Panc1 (cell line): ENCODE data around the gene USP37. TPM values are rescaled to one million over a fixed set of nuclear protein-coding genes. Genes with fewer than 3 reads are reported as not detected.

ENCODE experiments used
- ATAC-seq: fragments of 200-7000 bp; cut with Tn5 transposase; 2 replicates; pipeline ENCODE4 v1.9.1; 2020; ENCODE audit warnings: mild to moderate bottlenecking, moderate library complexity
- BruUV-seq: library from RNA; stranded (reverse); fragments of 400-500 nt; replicated peaks from 2 replicates; lab custom pipeline; 2021; lab: Mats Ljungman, UMichigan
- CTCF ChIA-PET: fragments of 300-600 bp; sonication (Branson Sonifier 250); formaldehyde crosslinking; loops from one replicate; lab custom pipeline; 2022; ENCODE audit warnings: antibody characterized with exemption; lab: Charles Lee
- POLR2A ChIA-PET: fragments of 300-600 bp; sonication (Branson Sonifier 250); formaldehyde crosslinking; loops from one replicate; lab custom pipeline; 2022; ENCODE audit warnings: antibody characterized with exemption; lab: Charles Lee
- DNase-seq: peaks from one replicate; pipeline ENCODE4 v3.0.0-alpha.2; 2010; ENCODE audit warnings: low read depth, low spot score
- H3K27ac ChIP-seq: 2 replicates; pipeline ENCODE4 v1.5.1; 2011; ENCODE audit warnings: mild to moderate bottlenecking, low read length, inconsistent platforms
- H3K27me3 ChIP-seq: fragments of 200-500 bp; sonication (Bioruptor generic); 2 replicates; pipeline ENCODE4 v1.6.0; 2014; ENCODE audit warnings: low read length, inconsistent platforms; ENCODE audit not compliant: control insufficient read depth, insufficient read depth
- H3K36me3 ChIP-seq: fragments of 200-500 bp; sonication (Bioruptor generic); 2 replicates; pipeline ENCODE4 v1.5.1; 2014; ENCODE audit warnings: inconsistent platforms, mild to moderate bottlenecking, low read length, moderate library complexity; ENCODE audit not compliant: control insufficient read depth, insufficient read depth
- H3K4me1 ChIP-seq: 2 replicates; pipeline ENCODE4 v1.5.1; 2011; ENCODE audit warnings: inconsistent platforms, mild to moderate bottlenecking, low read length, moderate library complexity; ENCODE audit not compliant: control insufficient read depth, insufficient read depth
- H3K4me3 ChIP-seq, 2 experiments: 2 replicates each; pipeline ENCODE4 v1.5.1; 2011 to 2012; ENCODE audit warnings: low read depth in 2 of 2, low read length in 2 of 2, mild to moderate bottlenecking in 2 of 2, inconsistent platforms in 1 of 2, moderate library complexity in 1 of 2
- H3K9me3 ChIP-seq: fragments of 200-500 bp; sonication (Bioruptor generic); 2 replicates; pipeline ENCODE4 v1.5.1; 2014; ENCODE audit warnings: low read depth, mild to moderate bottlenecking, inconsistent platforms, low read length, moderate library complexity; ENCODE audit not compliant: control insufficient read depth, insufficient read depth
- POLR2AphosphoS5 ChIP-seq: IDR thresholded peaks from 2 replicates; pipeline ENCODE4 v1.6.1; 2012; ENCODE audit warnings: mild to moderate bottlenecking, low read depth, low read length, moderate library complexity
- SIN3A ChIP-seq: IDR thresholded peaks from 2 replicates; pipeline ENCODE4 v1.6.1; 2012; ENCODE audit warnings: low read depth, mild to moderate bottlenecking, low read length, moderate library complexity, borderline replicate concordance; ENCODE audit not compliant: insufficient read depth
- TCF7L2 ChIP-seq: IDR thresholded peaks from 2 replicates; pipeline ENCODE4 v1.6.1; 2011; ENCODE audit warnings: mild to moderate bottlenecking, low read depth, low read length, inconsistent platforms
- in situ Hi-C: cut with HindIII; loops from 2 replicates; pipeline ENCODE4 v1.10.0; 2016; ENCODE audit warnings: low sequenced_read_pairs, low pct_unique_long_range_greater_than_20kb
- intact Hi-C: fragments of 100-400 bp; cut with micrococcal nuclease; formaldehyde crosslinking; loops from one replicate; pipeline ENCODE4 v1.10.0; 2022; ENCODE audit not compliant: unreplicated experiment
- total RNA-seq: library from RNA; stranded (reverse); gene quantifications from one replicate; pipeline ENCODE4 v1.2.1, GENCODE V29; 2021; ENCODE audit not compliant: unreplicated experiment
- TF ChIP-seq, protein P1 (sequence below): fragments of 450-650 bp; IDR thresholded peaks from 2 replicates; pipeline ENCODE4 v1.5.1; 2017; ENCODE audit warnings: mild to moderate bottlenecking
- TF ChIP-seq, protein P2 (sequence below), 2 experiments: IDR thresholded peaks; 2 replicates each; pipeline ENCODE4 v1.6.1; 2011 to 2012; ENCODE audit warnings: low read depth in 2 of 2, control low read depth in 1 of 2, low read length in 1 of 2, mild to moderate bottlenecking in 1 of 2, moderate library complexity in 1 of 2; ENCODE audit not compliant: insufficient read depth in 1 of 2

Gene USP37
- total RNA-seq, 1 experiment from 2014 or later: 19.2 TPM

DNA sequence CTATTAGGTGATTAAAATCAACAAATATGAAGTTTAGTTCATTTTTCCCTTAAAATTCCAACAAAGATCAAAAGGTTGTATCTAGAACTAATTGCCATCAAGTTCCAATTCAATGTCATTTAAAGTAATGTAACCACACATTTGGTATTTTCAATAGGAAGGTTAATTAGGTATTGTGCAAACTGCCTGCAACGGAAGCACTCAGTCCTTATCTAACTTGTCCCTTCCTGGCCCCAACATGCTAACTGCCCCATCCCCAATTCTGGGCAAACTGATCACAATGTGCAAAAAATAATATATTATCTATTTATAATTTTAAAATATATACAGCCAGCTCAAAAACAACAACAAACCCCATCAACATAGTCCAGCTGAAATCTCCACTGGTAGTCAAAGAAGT is 116.1 kb downstream of the USP37 start:
- intact Hi-C loops (no loop called here), in situ Hi-C loops (no loop called here)
- TF ChIP-seq POLR2AphosphoS5: no peak
- ATAC-seq: no peak
- peaks cover 24% of the 10 kb centered on the region for H3K36me3 ChIP-seq
- no peak overlapping the region for H3K4me3 ChIP-seq
- no peaks in the 10 kb centered on the region for H3K27me3 ChIP-seq
- no peaks in the 10 kb centered on the region for H3K9me3 ChIP-seq
- BruUV-seq: no TSS peak
- POLR2A ChIA-PET: no interaction called here
- H3K4me1 ChIP-seq: peaks cover 18% of the 10 kb centered on the region
- H3K27ac ChIP-seq: no peak overlapping the region
- DNase-seq: no peak
- CTCF ChIA-PET: no interaction called here

DNA sequence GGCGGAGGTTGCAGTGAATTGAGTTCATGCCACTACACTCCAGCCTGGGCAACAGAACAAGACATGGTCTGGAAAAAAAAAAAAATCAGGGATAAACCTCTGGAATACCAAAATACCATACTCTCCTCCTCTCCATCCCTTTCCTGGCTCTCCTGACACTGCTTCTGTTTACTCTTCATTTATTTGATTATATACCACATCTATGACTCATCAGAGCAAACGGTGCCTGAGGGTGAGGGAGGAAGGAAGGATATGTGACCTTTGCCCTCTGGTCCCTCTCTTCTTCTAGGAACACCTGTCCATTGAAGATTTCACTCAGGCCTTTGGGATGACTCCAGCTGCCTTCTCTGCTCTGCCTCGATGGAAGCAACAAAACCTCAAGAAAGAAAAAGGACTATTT is 119.2 kb downstream of the USP37 start:
- H3K36me3 ChIP-seq: peaks cover 9% of the 10 kb centered on the region
- H3K27me3 ChIP-seq: no peaks in the 10 kb centered on the region
- ChIA-PET POLR2A (interaction anchor here (0.7 kb wide), 1 partner anchor 44 kb away, joined by 5 read pairs; no protein-coding TSS in a partner anchor), CTCF (no interaction called here)
- no TSS peak for BruUV-seq
- TF ChIP-seq SIN3A (no peak), TCF7L2 (no peak), POLR2AphosphoS5 (peak; percentile 44; the same call in 1 of the 2 replicates)
- TF ChIP-seq, protein P1, sequence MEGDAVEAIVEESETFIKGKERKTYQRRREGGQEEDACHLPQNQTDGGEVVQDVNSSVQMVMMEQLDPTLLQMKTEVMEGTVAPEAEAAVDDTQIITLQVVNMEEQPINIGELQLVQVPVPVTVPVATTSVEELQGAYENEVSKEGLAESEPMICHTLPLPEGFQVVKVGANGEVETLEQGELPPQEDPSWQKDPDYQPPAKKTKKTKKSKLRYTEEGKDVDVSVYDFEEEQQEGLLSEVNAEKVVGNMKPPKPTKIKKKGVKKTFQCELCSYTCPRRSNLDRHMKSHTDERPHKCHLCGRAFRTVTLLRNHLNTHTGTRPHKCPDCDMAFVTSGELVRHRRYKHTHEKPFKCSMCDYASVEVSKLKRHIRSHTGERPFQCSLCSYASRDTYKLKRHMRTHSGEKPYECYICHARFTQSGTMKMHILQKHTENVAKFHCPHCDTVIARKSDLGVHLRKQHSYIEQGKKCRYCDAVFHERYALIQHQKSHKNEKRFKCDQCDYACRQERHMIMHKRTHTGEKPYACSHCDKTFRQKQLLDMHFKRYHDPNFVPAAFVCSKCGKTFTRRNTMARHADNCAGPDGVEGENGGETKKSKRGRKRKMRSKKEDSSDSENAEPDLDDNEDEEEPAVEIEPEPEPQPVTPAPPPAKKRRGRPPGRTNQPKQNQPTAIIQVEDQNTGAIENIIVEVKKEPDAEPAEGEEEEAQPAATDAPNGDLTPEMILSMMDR: no peak
- peak overlapping the region; percentile 55; the same call in 1 of the 2 replicates for H3K27ac ChIP-seq
- in situ Hi-C loops (no loop called here), intact Hi-C loops (no loop called here)
- H3K4me3 ChIP-seq: no peak overlapping the region
- DNase-seq (no peak), ATAC-seq (peak; percentile 85)
- H3K9me3 ChIP-seq: no peaks in the 10 kb centered on the region
- H3K4me1 ChIP-seq: peaks cover 18% of the 10 kb centered on the region

DNA sequence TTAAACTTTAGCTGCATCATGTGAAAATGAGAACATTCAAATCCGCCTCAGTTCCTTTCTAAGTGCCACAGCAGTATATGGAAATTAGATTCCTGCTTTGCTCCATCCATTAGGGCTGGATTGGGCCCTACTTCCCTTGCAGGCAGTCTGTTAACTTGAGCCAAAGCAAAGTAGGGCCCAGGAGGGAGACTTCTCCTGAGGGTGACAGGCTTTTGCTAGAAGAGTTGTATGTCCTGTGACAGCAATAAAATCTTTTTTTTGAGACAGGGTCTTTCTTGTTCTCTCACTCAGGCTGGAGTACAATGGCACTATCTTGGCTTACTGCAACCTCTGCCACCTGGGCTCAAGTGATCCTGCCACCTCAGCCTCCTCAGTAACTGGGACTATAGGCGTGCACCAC is 121.1 kb downstream of the USP37 start:
- Histone ChIP-seq H3K4me3 (no peak overlapping the region), H3K9me3 (no peaks in the 10 kb centered on the region), H3K27ac (no peak overlapping the region), H3K4me1 (peaks cover 18% of the 10 kb centered on the region), H3K27me3 (no peaks in the 10 kb centered on the region), H3K36me3 (peaks cover 4% of the 10 kb centered on the region; the same call in 1 of the 2 replicates)
- POLR2A ChIA-PET: no interaction called here
- TF ChIP-seq TCF7L2: no peak
- TF ChIP-seq, protein P1: no peak
- TF ChIP-seq SIN3A: no peak
- TF ChIP-seq POLR2AphosphoS5: no peak
- TF ChIP-seq, protein P2, sequence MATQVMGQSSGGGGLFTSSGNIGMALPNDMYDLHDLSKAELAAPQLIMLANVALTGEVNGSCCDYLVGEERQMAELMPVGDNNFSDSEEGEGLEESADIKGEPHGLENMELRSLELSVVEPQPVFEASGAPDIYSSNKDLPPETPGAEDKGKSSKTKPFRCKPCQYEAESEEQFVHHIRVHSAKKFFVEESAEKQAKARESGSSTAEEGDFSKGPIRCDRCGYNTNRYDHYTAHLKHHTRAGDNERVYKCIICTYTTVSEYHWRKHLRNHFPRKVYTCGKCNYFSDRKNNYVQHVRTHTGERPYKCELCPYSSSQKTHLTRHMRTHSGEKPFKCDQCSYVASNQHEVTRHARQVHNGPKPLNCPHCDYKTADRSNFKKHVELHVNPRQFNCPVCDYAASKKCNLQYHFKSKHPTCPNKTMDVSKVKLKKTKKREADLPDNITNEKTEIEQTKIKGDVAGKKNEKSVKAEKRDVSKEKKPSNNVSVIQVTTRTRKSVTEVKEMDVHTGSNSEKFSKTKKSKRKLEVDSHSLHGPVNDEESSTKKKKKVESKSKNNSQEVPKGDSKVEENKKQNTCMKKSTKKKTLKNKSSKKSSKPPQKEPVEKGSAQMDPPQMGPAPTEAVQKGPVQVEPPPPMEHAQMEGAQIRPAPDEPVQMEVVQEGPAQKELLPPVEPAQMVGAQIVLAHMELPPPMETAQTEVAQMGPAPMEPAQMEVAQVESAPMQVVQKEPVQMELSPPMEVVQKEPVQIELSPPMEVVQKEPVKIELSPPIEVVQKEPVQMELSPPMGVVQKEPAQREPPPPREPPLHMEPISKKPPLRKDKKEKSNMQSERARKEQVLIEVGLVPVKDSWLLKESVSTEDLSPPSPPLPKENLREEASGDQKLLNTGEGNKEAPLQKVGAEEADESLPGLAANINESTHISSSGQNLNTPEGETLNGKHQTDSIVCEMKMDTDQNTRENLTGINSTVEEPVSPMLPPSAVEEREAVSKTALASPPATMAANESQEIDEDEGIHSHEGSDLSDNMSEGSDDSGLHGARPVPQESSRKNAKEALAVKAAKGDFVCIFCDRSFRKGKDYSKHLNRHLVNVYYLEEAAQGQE (IDR thresholded peaks at IDR 0.05; ENCODE audit: insufficient read depth in 1 of 2, low read depth in 2 of 2, low read length in 1 of 2): no peak
- CTCF ChIA-PET: interaction anchor here (0.5 to 0.7 kb wide), 3 partner anchors 39 to 373 kb away, joined by 4 to 11 read pairs (median 7); no protein-coding TSS in a partner anchor
- DNase-seq (no peak), ATAC-seq (no peak)
- BruUV-seq: no TSS peak
- in situ Hi-C loops: no loop called here
- intact Hi-C loops: no loop called here
